Measurements from ENCODE around the gene NRN1.

NRN1 gene

GRCh38 chr6:6002005-6002847, 4.5 kb downstream of the NRN1 start:
- DNase-seq (ENCODE audit: low read depth): no peak

DNA sequence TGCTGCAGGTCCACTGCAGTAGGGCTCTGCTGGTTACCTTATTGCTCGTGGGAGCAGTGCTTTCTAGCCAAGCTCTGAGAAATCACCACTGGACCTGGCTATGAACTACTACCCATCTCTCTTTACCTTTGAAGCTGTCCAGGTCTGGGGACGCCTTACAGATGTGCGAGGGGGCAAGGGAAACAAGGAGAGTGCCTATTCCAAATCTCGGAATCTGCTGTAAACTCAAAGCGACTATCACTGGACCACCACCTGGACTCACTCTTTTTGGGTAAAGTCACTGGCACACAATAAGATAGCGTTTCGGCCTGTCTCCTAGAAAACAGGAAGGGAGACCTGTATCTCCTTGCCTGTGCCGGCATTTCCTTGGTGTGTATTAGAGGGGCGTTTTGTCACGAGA, 5.3 kb downstream of the NRN1 start:
- no peak for DNase-seq (ENCODE audit: low read depth)

- DNase-seq (ENCODE audit: low read depth): no peak
Observed at GRCh38 chr6:5999688-6000608, 6.8 kb downstream of the NRN1 start.

- no peak for DNase-seq (ENCODE audit: low read depth)
Observed at GRCh38 chr6:5998711-5999687, 7.7 kb downstream of the NRN1 start.

DNA sequence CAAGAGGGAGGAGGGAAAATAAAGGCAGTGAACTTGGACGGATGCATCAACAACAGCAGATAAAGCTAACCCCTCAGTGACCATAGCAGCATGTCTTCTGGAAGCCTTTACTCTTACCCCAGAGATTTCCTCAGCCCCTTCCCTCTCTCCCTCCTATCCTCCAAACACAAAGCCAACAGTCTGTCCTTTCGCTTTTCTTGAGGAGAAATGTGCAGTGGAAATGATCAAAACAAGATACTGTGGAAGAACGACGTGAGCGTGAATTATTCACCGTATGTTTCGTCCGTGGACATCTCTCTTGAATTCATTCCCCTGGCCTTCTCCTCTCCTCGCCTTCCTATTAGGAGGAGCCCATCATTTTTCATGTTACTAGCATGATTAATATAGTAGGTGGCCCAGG, 8.5 kb downstream of the NRN1 start:
- DNase-seq (ENCODE audit: low read depth): no peak

GRCh38 chr6:5997420-5997987, 9.2 kb downstream of the NRN1 start:
- no peak for DNase-seq (ENCODE audit: low read depth)

DNA sequence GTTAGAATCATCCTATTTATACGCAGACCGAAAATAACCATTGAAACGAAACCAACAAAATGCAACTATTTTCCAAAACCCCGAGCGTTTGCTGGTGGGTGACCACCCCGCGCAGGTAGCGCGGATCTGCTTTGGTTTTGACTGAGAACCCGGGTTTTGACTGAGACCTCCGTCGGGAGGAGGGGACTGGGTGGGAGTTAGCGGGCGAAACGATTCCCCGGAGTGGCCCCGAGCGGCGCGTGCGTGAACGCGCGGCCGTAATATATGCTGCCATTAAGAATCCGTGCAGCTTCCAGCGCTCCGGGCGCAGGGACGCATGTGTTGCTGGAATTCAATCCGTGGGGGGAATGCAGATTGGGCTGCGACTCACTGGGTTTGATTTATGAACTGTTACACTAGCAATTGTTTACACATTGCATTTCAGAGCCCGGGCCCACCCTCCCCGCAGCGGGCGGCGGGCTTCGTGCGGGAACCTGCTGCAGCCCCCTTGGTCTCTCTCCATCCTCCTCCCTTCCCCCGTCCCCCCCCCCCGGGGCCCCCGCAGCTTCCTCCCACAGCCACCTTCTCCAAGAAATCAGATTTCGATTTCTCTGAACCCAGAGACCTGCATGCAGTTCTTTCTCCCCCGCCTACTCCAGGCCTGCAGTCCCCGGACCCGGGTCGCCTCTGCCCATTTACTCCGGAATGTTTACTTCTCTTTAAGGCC, 9.9 kb downstream of the NRN1 start:
- DNase-seq (ENCODE audit: low read depth): no peak

DNA sequence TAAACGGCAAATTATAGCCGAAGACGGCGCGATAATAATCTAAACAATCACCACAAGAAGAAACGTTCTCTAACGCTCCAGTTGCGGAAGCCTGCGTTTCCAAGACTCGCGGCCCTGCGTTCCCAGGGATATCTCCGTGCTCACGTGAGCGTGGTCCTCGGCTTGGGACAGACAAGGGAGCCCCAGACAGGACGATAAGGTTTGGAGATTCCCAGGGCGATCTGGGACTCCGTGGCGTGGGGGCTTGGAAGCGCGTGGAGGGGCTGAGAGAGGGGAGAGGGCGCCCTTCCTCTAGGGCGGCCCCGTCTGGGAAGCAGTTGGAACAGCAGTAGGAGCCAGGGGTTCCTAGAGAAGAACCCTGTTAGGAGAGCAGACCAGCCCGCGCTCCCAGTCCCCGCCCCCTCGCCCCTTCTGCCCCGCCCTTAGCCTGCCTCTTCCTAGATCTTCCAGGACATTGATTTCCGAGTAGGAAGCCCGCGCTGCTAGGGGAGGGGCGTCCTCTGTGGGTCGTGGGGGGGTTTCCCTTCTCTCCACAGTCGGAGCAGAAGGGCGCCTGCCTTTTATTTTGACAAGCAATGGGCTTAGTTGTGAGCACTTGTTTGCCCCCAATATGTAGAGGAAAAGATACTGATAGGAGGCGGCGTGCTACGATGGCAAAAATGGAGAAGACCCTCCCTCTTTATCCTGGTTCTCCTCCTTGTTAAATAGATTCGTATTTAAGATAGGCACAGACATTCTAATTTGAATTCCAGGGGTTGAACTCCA, 10.6 kb downstream of the NRN1 start:
- no peak for DNase-seq (ENCODE audit: low read depth)

DNA sequence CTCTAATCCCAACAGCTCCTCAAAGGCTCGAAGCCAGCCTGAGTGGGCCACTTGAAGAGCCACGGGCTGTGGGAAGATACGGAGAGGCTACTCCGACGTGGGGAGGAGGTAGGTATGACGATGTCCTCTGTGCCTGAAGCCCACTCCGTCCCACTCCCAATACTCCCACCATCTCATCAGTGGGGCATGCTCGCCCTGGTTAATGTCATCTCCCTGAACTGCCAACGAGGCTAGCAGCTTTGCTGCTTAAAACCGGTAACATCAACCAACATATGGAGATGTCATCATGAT, 11.1 kb downstream of the NRN1 start:
- DNase-seq (ENCODE audit: low read depth): no peak

GRCh38 chr6:5994999-5995657, 11.6 kb downstream of the NRN1 start:
- no peak for DNase-seq (ENCODE audit: low read depth)

DNA sequence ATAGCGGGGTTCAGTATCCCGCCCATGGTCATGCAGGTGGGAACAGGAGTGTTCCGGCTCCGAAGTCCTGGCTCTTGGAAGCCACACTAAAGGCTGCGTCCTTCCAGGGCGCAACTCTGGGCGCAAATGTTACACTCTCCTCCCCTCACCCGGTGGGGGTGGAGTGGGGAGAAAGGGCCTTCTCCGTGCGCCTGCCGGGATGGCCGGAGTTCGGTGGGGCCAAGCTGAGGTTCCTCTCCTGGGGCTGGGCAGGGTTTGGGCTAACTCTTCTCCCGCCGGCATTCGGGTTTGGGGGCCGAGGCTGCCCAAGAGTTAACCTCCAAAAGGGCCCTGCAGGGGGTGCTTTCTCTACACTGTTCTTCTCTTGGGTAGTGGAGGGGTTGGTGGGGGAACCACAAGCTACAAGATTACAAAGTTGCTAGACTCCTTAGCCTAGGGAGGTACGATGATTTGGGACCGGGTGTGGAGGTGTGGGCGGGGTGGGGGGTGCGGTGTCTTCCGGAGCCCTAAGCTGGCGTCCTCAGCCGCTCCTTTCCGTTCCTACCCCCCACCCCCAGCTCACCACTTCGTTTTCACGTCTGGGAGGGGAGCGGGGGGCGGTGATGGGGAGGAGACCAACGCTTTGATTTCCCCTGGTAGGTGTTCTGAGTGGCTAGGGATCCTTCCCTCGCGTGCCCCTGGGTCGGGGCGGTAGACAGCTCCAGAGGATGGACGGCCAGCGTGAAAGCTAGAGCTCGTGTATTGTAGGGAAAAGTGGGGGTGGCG, 12.3 kb downstream of the NRN1 start:
- no peak for DNase-seq (ENCODE audit: low read depth)

- DNase-seq (ENCODE audit: low read depth): no peak
Observed at GRCh38 chr6:5992551-5993225, 14.0 kb downstream of the NRN1 start.

GRCh38 chr6:5990786-5991185, 15.9 kb downstream of the NRN1 start:
- no peak for DNase-seq (ENCODE audit: low read depth)

- no peak for DNase-seq (ENCODE audit: low read depth)
Observed at GRCh38 chr6:5989141-5989723, 17.5 kb downstream of the NRN1 start.

- no peak for DNase-seq (ENCODE audit: low read depth)
Observed at GRCh38 chr6:5986861-5987260, 19.9 kb downstream of the NRN1 start.

- no peak for DNase-seq (ENCODE audit: low read depth)
Observed at GRCh38 chr6:5984150-5985089, 22.3 kb downstream of the NRN1 start.

Measured in activated T-helper 1 cell treated with Interleukin-2 at 50 U/mL for 16 hours (primary cell).